ENCODE measurements around the gene CREB5.

DNA sequence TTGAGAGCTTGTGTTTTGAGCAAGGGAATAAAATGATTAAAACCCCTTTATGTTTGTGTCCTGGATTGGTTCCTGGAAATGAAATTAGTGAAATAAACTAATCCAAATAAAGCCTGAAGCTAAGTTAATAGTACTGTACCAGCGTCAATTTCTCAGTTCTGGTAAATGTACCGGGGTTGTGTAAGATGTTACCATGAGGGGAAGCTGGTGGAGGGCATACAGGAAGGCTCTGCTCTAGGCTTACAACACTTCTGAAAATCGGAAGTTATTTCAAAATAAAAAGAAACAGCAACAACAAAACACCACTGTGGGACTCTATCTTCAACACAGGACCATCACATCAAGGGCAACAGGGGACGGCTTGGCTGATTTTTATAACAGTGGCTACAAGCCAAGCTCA is 257.0 kb downstream of the CREB5 start:
- TF ChIP-seq, protein P1, sequence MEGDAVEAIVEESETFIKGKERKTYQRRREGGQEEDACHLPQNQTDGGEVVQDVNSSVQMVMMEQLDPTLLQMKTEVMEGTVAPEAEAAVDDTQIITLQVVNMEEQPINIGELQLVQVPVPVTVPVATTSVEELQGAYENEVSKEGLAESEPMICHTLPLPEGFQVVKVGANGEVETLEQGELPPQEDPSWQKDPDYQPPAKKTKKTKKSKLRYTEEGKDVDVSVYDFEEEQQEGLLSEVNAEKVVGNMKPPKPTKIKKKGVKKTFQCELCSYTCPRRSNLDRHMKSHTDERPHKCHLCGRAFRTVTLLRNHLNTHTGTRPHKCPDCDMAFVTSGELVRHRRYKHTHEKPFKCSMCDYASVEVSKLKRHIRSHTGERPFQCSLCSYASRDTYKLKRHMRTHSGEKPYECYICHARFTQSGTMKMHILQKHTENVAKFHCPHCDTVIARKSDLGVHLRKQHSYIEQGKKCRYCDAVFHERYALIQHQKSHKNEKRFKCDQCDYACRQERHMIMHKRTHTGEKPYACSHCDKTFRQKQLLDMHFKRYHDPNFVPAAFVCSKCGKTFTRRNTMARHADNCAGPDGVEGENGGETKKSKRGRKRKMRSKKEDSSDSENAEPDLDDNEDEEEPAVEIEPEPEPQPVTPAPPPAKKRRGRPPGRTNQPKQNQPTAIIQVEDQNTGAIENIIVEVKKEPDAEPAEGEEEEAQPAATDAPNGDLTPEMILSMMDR (conservative IDR thresholded peaks at IDR 0.05) = no peak
- TF ChIP-seq EZH2 (IDR thresholded peaks at IDR 0.05; ENCODE audit: low read depth) = no peak
